ENCODE results near the gene GATA5.

The GATA5 gene

GRCh38 chr20:62485062-62485700 lies 9.4 kb upstream of the GATA5 start:
- Histone ChIP-seq H3K27me3 (ENCODE audit: low read length) (no peaks in the 10 kb centered on the region), H2AFZ (ENCODE audit: low read depth, low read length, severe bottlenecking) (no peak overlapping the region), H3K27ac (ENCODE audit: low read depth, low read length) (no peak overlapping the region), H3K36me3 (ENCODE audit: low read length) (no peaks in the 10 kb centered on the region), H3K4me3 (ENCODE audit: insufficient read depth, low read length, poor library complexity, severe bottlenecking) (no peak overlapping the region), H3K9me3 (ENCODE audit: insufficient read depth, low read length) (no peaks in the 10 kb centered on the region), H3K9me2 (replicated peaks; ENCODE audit: insufficient read depth, low read length) (no peaks in the 10 kb centered on the region), H3F3A (ENCODE audit: insufficient read depth) (no peaks in the 10 kb centered on the region), H3K9ac (ENCODE audit: low read length) (no peak overlapping the region), H3K79me2 (ENCODE audit: insufficient read depth, low read length) (no peaks in the 10 kb centered on the region), H3K4me2 (ENCODE audit: low read depth, low read length, poor library complexity, severe bottlenecking) (no peak overlapping the region), H4K20me1 (ENCODE audit: low read depth, low read length) (no peaks in the 10 kb centered on the region)
- no peak for TF ChIP-seq EZH2phosphoT487 (conservative IDR thresholded peaks at IDR 0.05; ENCODE audit: low read length)
- no peak for TF ChIP-seq CTCF (IDR thresholded peaks at IDR 0.05; ENCODE audit: insufficient read depth, low read length, poor library complexity, severe bottlenecking)

DNA sequence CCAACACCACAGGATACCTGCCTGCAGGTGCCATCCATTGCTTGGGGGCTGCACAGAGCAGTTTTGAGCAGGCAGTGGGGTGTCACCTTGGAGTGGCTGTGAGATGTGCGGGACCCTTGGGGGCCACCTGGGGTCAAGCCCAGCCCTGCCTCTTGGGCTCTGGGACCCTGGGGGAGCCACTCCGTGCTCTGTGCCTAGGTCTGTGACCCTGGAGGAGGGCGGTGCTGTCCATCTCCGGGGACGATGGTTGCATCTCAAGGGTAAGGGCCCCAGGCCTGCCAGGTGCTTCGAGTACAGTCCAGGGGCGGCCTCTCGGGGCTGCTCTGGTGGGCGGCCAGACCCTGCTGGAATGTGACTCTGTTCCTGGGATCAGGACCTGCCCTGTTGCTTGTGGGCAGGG lies 8.7 kb upstream of the GATA5 start:
- Histone ChIP-seq H3F3A (ENCODE audit: insufficient read depth) (no peaks in the 10 kb centered on the region), H3K9ac (ENCODE audit: low read length) (no peak overlapping the region), H4K20me1 (ENCODE audit: low read depth, low read length) (no peaks in the 10 kb centered on the region), H3K4me2 (ENCODE audit: low read depth, low read length, poor library complexity, severe bottlenecking) (no peak overlapping the region), H2AFZ (ENCODE audit: low read depth, low read length, severe bottlenecking) (no peak overlapping the region), H3K27me3 (ENCODE audit: low read length) (no peaks in the 10 kb centered on the region), H3K36me3 (ENCODE audit: low read length) (no peaks in the 10 kb centered on the region), H3K4me3 (ENCODE audit: insufficient read depth, low read length, poor library complexity, severe bottlenecking) (no peak overlapping the region), H3K9me3 (ENCODE audit: insufficient read depth, low read length) (no peaks in the 10 kb centered on the region), H3K9me2 (replicated peaks; ENCODE audit: insufficient read depth, low read length) (no peaks in the 10 kb centered on the region), H3K79me2 (ENCODE audit: insufficient read depth, low read length) (no peaks in the 10 kb centered on the region), H3K27ac (ENCODE audit: low read depth, low read length) (no peak overlapping the region)
- TF ChIP-seq CTCF (IDR thresholded peaks at IDR 0.05; ENCODE audit: insufficient read depth, low read length, poor library complexity, severe bottlenecking), result no peak
- TF ChIP-seq EZH2phosphoT487 (conservative IDR thresholded peaks at IDR 0.05; ENCODE audit: low read length), result no peak

- no peak overlapping the region for H2AFZ ChIP-seq (ENCODE audit: low read depth, low read length, severe bottlenecking)
- no peaks in the 10 kb centered on the region for H3K36me3 ChIP-seq (ENCODE audit: low read length)
- H3K27me3 ChIP-seq (ENCODE audit: low read length), result no peaks in the 10 kb centered on the region
Observed at GRCh38 chr20:62483613-62484458, 8.0 kb upstream of the GATA5 start.

More at GRCh38 chr20:62483613-62484458, 8.0 kb upstream of the GATA5 start:
- Histone ChIP-seq H3K9me2 (replicated peaks; ENCODE audit: insufficient read depth, low read length) (no peaks in the 10 kb centered on the region), H3K4me2 (ENCODE audit: low read depth, low read length, poor library complexity, severe bottlenecking) (no peak overlapping the region), H3K27ac (ENCODE audit: low read depth, low read length) (no peak overlapping the region), H3K79me2 (ENCODE audit: insufficient read depth, low read length) (no peaks in the 10 kb centered on the region), H3K4me3 (ENCODE audit: insufficient read depth, low read length, poor library complexity, severe bottlenecking) (no peak overlapping the region), H3K9ac (ENCODE audit: low read length) (no peak overlapping the region), H4K20me1 (ENCODE audit: low read depth, low read length) (no peaks in the 10 kb centered on the region), H3K9me3 (ENCODE audit: insufficient read depth, low read length) (no peaks in the 10 kb centered on the region), H3F3A (ENCODE audit: insufficient read depth) (no peaks in the 10 kb centered on the region)
- TF ChIP-seq CTCF (IDR thresholded peaks at IDR 0.05; ENCODE audit: insufficient read depth, low read length, poor library complexity, severe bottlenecking) (no peak), EZH2phosphoT487 (conservative IDR thresholded peaks at IDR 0.05; ENCODE audit: low read length) (no peak)

Measured in SU-DHL-6 (cell line).